Left renal cortex interstitium (tissue), 4 donors: ENCODE data around the gene OSTF1. TPM values are rescaled to one million over a fixed set of nuclear protein-coding genes. Genes with fewer than 3 reads are reported as not detected.

ENCODE experiments used
- DNase-seq, 4 donors: peaks; one replicate each; pipeline ENCODE4 v3.0.0-alpha.2; 2013; ENCODE audit warnings: low read depth in 4 of 4, low spot score in 2 of 4, missing footprints in 1 of 4
- polyA plus RNA-seq, 4 donors: library from polyadenylated mRNA; unstranded; fragments of 120-200 nt; gene quantifications; one replicate each; pipeline ENCODE4 v1.2.1, GENCODE V29; 2013; ENCODE audit not compliant: insufficient read length in 4 of 4

Gene OSTF1
- polyA plus RNA-seq, 4 donors, result 21.1 to 31.6 (median 27.9) TPM

DNA sequence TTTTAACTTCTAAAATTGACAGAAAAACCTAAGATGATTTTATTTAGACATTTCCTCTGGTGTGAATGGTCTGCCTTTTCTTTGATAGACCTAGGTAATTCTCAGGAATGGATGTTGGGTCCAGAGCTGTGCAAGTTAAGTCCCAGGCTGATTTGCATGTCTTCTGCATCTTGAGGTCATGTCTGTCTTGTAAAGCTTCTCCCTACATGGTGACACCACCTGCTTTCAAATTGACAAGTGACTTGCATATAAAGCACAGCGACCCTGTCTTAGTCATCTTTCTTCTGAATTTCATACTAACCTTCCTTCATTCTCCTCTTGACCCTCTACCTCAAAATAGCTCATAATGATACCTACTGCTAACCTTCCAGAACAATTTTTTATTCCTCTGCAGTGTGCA is 29.2 kb downstream of the OSTF1 start:
- no peak for DNase-seq

DNA sequence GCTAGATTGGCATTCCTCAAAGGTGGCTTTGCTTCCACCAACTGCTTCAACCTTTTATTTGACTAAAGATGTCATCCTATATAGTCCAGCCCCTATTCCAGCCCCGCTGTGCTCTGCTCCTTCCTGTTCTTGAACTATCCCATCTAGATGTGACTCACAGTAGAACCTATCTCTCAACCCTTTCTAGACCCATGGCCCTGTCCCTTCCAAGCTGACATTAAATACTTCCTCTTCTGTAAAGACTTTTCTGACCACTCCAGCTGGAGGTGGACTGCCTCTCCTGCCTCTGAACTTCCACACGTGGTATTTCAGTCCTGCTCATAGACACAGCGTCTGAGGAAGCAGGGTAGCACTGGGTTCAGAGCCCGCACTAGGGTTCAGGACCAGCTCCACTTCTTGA is 32.4 kb downstream of the OSTF1 start:
- DNase-seq, result no peak

GRCh38 chr9:75121914-75122558 is 33.7 kb downstream of the OSTF1 start:
- no peak for DNase-seq

DNA sequence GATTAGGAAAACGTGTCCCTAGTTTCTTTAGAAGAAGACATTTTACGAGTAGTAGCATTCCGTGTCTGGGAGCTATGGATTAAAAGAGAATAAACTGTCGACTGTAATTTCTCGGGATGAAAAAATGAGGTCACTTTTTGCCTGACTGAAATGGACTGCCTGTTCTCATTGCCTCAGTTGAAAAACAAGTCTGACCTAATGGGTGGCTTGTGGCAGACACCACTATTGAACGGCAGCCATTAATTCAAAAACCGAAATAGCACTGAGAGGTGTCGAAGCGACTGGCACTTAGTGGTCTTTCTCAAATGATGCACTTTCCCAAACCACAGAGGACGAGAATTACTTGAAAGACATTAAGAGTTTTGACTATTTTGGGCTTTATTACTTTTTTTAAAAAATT is 35.4 kb downstream of the OSTF1 start:
- no peak for DNase-seq

- no peak for DNase-seq
Observed at GRCh38 chr9:75128535-75128934, 40.2 kb downstream of the OSTF1 start.

DNA sequence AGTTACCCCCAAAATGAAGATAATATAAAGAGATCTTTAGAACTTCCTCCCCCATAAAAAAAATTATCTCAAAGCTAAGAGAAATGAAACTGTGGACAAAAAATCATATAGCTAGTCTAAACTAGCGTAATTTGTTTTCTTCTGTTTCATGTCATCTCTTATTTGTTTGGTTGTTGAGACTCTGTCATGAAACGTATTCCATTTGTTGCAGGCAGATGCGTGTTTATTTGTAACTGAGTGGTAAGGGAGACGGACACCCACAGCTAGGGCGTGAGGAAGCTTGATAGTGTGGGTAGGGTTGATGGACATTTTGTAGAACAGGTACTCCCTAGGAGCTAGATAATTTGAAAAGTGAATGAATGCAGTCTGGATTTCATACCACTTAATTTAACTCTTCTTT is 41.9 kb downstream of the OSTF1 start:
- no peak for DNase-seq

DNA sequence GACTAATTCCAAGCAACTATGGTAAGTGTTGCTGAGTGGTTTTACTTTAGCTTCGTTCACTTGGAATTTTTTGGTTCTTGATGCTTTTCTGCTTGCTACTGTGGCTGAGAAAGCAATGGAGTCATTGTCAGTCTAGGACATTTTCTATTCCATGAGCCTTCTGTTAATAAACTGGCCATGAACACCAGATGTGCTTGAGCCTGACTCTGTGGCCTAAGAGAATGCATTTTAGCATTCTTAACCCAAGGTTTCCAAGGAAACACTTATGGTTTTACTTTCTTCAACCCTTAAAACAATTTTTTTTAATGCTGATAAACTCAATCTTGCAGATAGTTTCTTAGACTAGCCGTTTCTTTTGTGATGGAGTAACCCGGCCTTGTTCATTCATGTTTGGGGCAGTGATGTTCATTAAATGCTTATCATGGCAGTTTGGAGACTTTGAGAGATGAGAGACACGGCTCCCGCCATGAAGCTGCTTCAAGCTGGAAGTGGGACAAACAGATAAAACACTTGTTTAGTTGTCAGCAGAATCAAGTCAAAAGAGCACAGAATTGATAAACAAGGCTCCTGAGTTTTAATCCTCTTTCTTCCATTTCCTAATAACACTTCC is 42.4 kb downstream of the OSTF1 start:
- DNase-seq, result no peak

DNA sequence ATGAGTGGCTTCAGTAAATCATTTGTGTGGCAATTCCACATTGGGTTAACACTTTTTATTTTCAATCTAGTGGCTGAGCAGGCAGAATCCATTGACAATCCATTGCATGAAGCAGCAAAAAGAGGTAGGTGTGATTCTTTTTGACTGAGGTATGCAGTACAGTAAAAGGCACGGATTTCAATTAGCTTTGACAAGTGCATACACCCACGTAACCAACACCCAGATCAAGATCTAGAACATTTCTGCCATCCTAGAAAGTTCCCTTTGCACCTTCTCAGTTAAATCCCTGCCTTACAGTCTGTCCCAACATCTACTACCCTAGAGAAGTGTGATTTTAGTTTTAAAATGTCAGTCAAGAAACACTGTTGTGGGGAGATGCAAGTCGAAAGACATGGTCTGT is 43.4 kb downstream of the OSTF1 start:
- no peak for DNase-seq

- no peak for DNase-seq
Observed at GRCh38 chr9:75132244-75132643, 43.9 kb downstream of the OSTF1 start.

DNA sequence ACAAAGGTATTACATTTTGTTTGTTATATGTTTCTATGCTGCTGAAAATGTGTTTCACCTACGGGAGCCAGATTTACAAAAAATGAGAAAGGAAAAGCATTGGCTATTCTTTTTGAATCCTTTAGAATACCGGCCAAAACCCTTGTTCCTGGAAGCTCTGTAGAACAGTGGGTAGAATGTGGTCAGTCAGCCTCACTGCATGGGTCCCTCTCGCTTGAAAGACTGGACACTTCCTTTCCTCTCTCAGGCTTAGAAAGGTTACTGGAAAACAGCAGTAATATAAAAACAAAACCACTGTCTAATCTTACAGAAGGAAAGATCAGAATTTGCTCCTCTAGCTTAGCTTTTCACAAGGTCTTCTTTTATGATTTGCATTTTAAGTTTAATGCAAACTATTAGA is 45.1 kb downstream of the OSTF1 start:
- no peak for DNase-seq

GRCh38 chr9:75134495-75134894 is 46.2 kb downstream of the OSTF1 start:
- DNase-seq, result no peak

GRCh38 chr9:75138260-75139040 is 50.1 kb downstream of the OSTF1 start:
- no peak for DNase-seq

- DNase-seq, result no peak
Observed at GRCh38 chr9:75139201-75139600, 50.9 kb downstream of the OSTF1 start.

DNA sequence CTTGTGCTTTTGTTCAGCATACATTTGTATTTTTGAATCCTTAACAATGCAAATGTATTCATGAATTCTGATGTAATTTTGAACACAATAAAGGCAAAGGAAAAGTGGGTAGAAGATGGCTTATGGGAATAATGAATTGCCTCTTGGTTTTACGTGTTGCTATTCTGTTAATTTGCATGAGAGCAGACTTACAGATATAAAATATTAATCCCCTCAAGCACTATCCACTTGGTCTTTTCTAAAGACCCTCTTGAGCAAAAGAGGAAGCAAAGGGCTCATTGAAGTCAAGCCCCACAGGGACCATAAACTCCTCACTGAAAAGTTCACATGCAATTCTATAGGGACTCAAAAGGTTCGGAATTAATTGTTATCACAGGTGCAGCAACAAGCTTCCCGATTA is 51.9 kb downstream of the OSTF1 start:
- DNase-seq, result no peak

DNA sequence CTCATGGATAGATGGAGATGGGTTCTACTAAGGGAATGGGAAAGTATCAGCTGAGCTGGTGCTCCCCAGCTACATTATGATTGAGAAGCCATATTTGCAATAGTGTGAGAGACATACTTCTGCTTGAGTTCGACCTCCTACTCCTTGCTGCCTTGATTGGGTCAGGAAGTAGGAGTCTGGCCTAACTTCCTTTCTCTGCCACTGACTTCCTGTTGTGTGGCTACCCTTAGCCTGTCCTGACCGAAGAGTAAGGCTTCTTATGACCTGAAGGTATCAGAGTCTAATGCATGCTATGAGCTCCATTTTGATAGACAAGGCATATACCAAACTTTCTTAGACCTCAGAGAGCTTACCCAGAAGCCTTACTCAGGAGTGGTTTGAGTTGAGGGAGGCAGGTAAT is 53.9 kb downstream of the OSTF1 start:
- DNase-seq, result no peak

- no peak for DNase-seq
Observed at GRCh38 chr9:75146229-75146628, 57.9 kb downstream of the OSTF1 start.

DNA sequence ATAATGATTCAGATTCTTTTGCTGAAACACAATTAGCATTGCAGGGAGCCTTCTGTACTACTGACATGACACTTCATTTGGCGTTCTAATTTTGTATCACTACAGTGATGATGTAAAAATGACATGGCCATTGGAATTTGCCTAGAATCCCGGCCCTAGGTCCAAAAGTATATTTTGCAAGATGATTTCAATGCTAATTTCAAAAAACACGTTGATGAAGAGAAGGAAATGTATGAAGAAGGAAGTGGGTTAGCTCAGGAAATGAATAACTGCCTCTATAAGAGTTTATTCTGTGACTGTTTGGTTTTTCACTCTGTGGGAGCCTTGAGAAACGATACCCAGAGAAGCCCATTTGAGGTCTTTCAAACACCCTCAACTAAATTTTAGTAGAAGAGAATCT is 59.3 kb downstream of the OSTF1 start:
- no peak for DNase-seq

GRCh38 chr9:75148561-75148960 is 60.2 kb downstream of the OSTF1 start:
- DNase-seq, result peak in 3 of 4 donors; percentile 2 to 9 (median 3)

- DNase-seq, result no peak
Observed at GRCh38 chr9:75149841-75150241, 61.5 kb downstream of the OSTF1 start.

DNA sequence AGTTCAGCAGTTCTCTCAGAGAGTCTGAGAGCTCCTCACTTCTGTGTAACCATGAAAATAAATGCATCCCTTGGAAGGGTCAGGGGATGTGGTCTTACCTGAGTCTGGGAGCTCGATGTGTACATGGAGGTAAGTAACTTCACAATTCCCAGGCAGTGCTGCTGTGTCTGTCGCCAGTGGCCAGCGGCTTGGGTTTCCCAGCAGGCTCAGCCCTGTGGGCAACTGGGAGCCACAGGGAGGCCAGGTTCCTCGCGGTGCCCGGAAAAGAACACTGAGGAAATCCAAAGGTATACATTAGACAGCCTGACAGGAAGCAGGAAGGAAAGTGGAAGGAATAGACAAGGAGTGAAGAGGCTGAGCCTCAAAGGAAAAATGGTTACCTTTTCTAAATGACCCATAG is 62.2 kb downstream of the OSTF1 start:
- no peak for DNase-seq

DNA sequence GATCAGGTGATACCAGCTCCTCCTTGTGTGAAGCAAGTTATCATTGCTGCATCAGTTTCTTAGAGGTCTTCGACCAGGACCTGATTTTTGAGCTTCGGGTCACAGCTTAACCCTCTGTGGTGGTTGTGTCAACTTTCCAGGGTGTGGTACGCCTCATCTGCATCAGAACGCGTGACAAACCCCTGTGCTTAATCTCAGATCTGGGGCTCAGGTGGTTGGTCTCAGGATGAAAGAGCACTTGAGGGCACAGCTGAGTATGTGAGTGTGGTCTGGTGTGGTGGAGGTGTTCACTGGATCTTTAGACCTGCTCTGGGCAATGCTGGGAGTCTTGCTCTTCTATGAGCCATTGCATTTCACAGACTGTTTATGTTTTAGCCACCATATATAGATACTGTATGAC is 64.1 kb downstream of the OSTF1 start:
- no peak for DNase-seq

DNA sequence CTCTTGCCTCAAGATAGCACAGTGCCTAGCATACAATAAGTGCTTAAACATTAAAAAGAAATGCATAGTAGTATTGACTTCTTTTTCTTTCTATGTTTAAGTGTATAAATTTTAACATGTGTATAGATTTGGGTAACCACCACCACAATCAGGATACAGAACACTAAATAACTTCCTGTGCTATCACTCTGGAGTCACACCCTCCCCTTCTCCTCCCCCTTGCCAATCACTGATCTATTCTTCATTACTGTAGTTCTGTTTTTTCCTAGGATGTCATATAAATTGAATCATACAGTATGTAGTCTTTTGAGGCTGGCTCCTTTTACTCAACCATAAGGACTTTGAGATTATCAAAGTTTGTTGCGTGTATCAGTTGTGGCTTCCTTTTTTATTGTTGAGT is 68.5 kb downstream of the OSTF1 start:
- no peak for DNase-seq
